Transverse colon (tissue), 4 donors: Measurements from ENCODE around the gene MYRIP.

ENCODE experiments used
- POLR2AphosphoS5 ChIP-seq, 3 donors: sonication (generic); formaldehyde crosslinking; IDR thresholded peaks; one replicate each; pipeline ENCODE4 v1.6.1; 2016; ENCODE audit warnings: antibody characterized with exemption in 3 of 3
- TF ChIP-seq, protein P1 (sequence below), 5 experiments: fragments of 200-600 bp in 3 of 5; fragments of 450-650 bp in 2 of 5; sonication (generic) in 3 of 5; IDR thresholded peaks; 1 replicate in 2 of 5; 2 replicates in 3 of 5; pipeline ENCODE4 v1.5.1; 2016 to 2017; ENCODE audit warnings: antibody characterized with exemption in 5 of 5, inconsistent platforms in 3 of 5, mild to moderate bottlenecking in 2 of 5, moderate library complexity in 1 of 5

GRCh38 chr3:40021338-40021737, 211.9 kb downstream of the MYRIP start:
- TF ChIP-seq POLR2AphosphoS5 (IDR thresholded peaks at IDR 0.05): no peak
- TF ChIP-seq, protein P1, sequence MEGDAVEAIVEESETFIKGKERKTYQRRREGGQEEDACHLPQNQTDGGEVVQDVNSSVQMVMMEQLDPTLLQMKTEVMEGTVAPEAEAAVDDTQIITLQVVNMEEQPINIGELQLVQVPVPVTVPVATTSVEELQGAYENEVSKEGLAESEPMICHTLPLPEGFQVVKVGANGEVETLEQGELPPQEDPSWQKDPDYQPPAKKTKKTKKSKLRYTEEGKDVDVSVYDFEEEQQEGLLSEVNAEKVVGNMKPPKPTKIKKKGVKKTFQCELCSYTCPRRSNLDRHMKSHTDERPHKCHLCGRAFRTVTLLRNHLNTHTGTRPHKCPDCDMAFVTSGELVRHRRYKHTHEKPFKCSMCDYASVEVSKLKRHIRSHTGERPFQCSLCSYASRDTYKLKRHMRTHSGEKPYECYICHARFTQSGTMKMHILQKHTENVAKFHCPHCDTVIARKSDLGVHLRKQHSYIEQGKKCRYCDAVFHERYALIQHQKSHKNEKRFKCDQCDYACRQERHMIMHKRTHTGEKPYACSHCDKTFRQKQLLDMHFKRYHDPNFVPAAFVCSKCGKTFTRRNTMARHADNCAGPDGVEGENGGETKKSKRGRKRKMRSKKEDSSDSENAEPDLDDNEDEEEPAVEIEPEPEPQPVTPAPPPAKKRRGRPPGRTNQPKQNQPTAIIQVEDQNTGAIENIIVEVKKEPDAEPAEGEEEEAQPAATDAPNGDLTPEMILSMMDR (IDR thresholded peaks at IDR 0.05): no peak
